Muscle of leg (tissue), 11 donors: ENCODE results near the gene OTOG. TPM values are rescaled to one million over a fixed set of nuclear protein-coding genes. Genes with fewer than 3 reads are reported as not detected.
A peak's percentile ranks its signal among the peaks of the same experiment; 100 is the strongest.

Experiments used
- DNase-seq: peaks from one replicate; pipeline ENCODE4 v3.0.0; 2013
- H3K27ac ChIP-seq: one replicate; pipeline ENCODE4 v1.5.1; 2013; ENCODE audit warnings: mild to moderate bottlenecking, low read length, control low read depth
- H3K27me3 ChIP-seq: one replicate; pipeline ENCODE4 v1.6.1; 2013; ENCODE audit warnings: low read length; ENCODE audit not compliant: control insufficient read depth, insufficient read depth
- H3K36me3 ChIP-seq: one replicate; pipeline ENCODE4 v1.6.1; 2013; ENCODE audit warnings: low read length; ENCODE audit not compliant: control insufficient read depth, insufficient read depth
- H3K4me1 ChIP-seq: one replicate; pipeline ENCODE4 v1.6.1; 2013; ENCODE audit warnings: low read length; ENCODE audit not compliant: control insufficient read depth, insufficient read depth
- H3K4me3 ChIP-seq: one replicate; pipeline ENCODE4 v1.5.1; 2013; ENCODE audit warnings: low read length, control low read depth
- H3K9me3 ChIP-seq: replicated peaks from 2 replicates; pipeline ENCODE4 v1.6.1; 2013; ENCODE audit warnings: low read depth, low read length; ENCODE audit not compliant: control insufficient read depth
- WGBS: methylation state at CpG from one replicate; pipeline ENCODE4 v1.1.5; 2013; ENCODE audit warnings: missing lambda C conversion rate; ENCODE audit not compliant: insufficient coverage; 5-methylcytosine and 5-hydroxymethylcytosine counted together
- polyA plus RNA-seq, 8 donors: library from polyadenylated mRNA; unstranded; fragments of 120-200 nt; gene quantifications; one replicate each; pipeline versions ENCODE4 v1.2.1 to v1.2.3, GENCODE V29; 2013; ENCODE audit warnings: inconsistent platforms in 1 of 8, low replicate concordance in 1 of 8; ENCODE audit not compliant: insufficient read length in 8 of 8, insufficient read depth in 1 of 8
- total RNA-seq: library from RNA; stranded (reverse); fragments of 120-200 nt; gene quantifications from one replicate; pipeline ENCODE4 v1.2.4, GENCODE V29; 2013

Gene OTOG
- total and polyA plus RNA-seq, 9 donors = under 0.01 to 0.05 (median 0.04) TPM; not detected in 4

DNA sequence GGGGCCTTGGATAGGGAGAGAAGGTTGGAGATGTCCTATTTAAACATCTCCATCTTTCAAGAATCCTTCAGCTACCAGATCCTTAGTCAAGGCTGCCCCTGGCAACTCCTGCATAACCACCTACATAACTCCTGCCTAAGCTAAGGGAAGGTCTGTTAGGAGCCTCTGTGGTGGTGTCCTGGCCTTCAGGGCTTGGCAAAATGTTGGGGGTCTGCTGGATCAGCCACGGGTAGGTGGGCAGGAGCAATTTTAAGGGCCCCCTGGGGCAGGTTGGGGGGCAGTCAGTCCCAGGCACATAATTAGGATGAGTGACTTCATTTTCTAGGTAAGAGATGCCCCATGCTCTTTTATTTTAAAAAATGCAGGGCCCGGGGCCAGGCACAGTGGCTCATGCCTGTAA, 28.7 kb upstream of the OTOG start:
- Histone ChIP-seq H3K27me3 (peaks cover 8% of the 10 kb centered on the region), H3K9me3 (no peaks in the 10 kb centered on the region), H3K27ac (no peak overlapping the region), H3K4me1 (no peaks in the 10 kb centered on the region), H3K36me3 (no peaks in the 10 kb centered on the region), H3K4me3 (no peak overlapping the region)
- 66% methylated on average over 2 of the region's 2 CpGs for WGBS
- DNase-seq = no peak

DNA sequence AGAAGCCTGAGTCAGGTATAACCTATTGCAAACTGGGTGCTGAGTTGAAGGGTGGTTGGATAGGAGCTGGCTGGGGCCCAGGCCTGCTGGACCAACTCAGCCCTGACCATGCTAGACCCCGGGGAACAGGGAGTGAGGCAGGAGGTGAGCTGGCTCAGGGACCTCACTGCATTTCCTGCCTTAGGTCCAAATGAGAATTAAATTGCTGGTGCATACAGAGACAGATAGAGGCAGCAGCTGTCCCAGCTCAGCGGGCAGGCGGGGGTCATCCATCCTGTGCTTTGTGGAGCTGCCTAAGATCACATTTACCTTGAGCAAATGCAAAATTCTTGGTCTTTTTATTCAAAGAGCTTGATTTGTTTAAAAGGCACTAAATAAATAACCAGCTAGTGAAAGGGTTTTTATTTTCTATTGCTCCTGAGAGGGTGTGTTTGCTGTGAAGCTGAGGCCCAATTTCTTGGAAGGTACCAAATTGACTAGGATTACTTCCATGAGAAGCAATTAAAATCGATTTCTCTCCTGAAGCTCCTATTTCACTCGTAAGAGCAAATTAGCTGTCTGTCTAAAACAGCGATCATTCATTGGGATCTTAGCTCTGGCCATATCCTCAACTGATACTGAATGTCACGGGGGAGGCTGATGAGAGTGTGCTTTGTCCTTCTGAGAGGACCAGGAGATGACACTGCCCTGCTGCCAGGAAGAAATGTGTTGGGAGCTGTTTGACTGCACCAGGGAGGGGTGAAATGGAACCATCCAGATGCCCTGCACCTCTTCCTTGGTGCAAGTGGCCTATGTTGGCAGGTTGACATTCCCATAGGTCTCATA, 27.8 kb upstream of the OTOG start:
- no peak for DNase-seq
- 79% methylated on average over 4 of the region's 7 CpGs for WGBS
- Histone ChIP-seq H3K27ac (no peak overlapping the region), H3K27me3 (peaks cover 9% of the 10 kb centered on the region), H3K4me3 (no peak overlapping the region), H3K4me1 (no peaks in the 10 kb centered on the region), H3K9me3 (no peaks in the 10 kb centered on the region), H3K36me3 (no peaks in the 10 kb centered on the region)

DNA sequence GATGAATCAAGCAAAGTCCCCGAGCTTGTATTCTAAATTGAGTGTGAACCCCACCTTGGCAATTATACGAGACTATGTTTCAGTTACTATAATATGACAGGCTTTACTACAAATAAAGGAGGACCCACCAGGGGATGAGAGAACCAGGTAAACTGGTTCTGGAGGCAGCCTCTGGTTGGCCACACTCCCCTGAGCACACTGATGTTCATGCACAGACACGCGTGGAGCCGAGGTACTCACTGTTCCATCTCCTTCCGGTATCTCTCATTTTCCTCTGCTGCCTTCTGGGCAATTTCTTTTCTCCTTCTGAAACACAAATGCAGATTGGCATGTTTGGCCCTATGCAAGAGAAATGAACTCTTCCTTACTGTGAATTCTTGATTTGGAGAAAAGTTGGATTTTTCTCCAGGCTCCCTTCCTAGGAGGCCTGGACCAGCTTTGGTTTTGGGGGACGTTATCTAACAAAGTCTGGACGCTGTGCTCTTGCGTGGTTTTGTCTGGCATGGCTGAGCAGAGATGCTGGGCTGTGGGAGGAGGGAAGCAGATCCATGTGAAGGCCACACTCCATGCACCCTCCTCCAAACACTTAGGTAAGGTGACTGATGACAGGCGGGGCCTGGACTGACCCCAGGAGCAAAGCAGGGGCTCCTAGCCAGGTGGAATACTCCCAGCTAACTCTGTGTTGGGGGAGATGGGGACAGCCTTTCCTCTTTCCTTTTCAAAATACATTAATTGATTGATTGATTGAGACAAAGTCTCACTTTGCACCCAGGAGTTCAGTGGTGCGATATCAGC, 25.8 kb upstream of the OTOG start:
- no peak for DNase-seq
- no peaks in the 10 kb centered on the region for H3K9me3 ChIP-seq
- 85% methylated on average over 5 of the region's 11 CpGs for WGBS
- no peak overlapping the region for H3K4me3 ChIP-seq
- H3K4me1 ChIP-seq = no peaks in the 10 kb centered on the region
- H3K36me3 ChIP-seq = no peaks in the 10 kb centered on the region
- H3K27ac ChIP-seq = no peak overlapping the region
- peaks cover 11% of the 10 kb centered on the region for H3K27me3 ChIP-seq

DNA sequence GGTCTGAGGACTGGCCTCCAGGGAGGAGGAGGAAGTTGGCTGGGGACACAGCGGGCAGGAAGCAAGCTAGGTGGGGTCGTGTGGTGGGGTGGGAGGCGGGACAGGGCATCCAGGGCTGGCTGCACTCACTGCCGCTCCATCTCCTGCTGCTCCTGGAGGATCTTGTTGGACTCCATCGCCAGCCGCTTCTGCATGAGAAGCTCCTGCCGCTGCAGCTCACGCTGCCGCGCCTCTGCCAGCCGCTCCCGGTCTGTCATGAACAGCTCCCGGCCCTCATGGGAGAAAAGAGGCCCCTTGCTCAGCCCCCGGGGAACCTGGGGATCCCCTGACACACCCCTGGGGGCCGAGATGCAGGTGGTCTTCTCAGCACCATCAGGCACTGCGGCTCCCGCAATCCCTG, 24.4 kb upstream of the OTOG start:
- H3K36me3 ChIP-seq = no peaks in the 10 kb centered on the region
- H3K27ac ChIP-seq = no peak overlapping the region
- H3K9me3 ChIP-seq = no peaks in the 10 kb centered on the region
- 78% methylated on average over 15 of the region's 17 CpGs for WGBS
- no peaks in the 10 kb centered on the region for H3K4me1 ChIP-seq
- DNase-seq = no peak
- H3K27me3 ChIP-seq = peaks cover 4% of the 10 kb centered on the region
- H3K4me3 ChIP-seq = no peak overlapping the region

DNA sequence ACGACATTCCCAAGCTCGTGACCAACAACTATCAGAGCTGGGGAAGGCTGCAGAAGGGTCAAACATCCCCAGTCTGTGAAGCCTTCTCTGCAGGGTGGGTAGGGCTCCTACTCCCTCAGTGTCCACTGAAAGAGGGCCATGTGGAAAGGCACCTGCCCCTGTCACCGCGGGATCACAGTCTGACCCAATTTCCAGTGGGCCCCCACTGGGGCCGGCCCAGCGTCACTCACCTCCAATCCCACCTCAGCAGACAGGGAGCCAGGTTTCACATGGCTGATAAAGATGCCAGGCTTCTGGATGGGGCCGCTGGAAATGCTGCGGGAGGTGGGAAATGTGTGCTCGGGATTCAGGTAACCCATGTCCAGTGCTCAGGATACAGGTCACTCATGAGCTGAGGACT, 22.8 kb upstream of the OTOG start:
- no peak overlapping the region for H3K4me3 ChIP-seq
- no peaks in the 10 kb centered on the region for H3K9me3 ChIP-seq
- peaks cover 4% of the 10 kb centered on the region for H3K27me3 ChIP-seq
- H3K27ac ChIP-seq = no peak overlapping the region
- DNase-seq = no peak
- no peaks in the 10 kb centered on the region for H3K36me3 ChIP-seq
- H3K4me1 ChIP-seq = peaks cover 15% of the 10 kb centered on the region
- WGBS = 87% methylated on average over 6 of the region's 9 CpGs

DNA sequence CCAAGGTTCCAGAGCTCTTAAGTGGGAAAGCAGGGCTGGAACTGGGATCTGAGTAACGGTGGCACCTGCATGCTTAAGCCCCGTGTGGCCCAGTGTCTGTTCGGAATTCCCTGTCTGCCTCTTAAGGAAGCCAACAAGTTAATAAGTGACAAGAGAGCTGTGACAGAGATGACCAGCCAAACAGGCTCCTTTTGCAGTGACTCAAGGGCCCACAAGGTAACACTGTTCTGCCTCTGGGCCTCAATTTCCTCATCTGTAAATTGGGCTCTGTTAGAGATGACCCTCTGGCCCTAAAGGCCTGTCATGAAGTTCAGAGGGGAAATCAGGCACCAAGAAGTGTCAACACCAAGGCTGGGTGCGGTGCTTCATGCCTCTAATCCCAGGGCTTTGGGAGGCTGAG, 21.5 kb upstream of the OTOG start:
- Histone ChIP-seq H3K27me3 (peaks cover 9% of the 10 kb centered on the region), H3K27ac (no peak overlapping the region), H3K36me3 (no peaks in the 10 kb centered on the region), H3K9me3 (no peaks in the 10 kb centered on the region), H3K4me1 (peaks cover 25% of the 10 kb centered on the region), H3K4me3 (no peak overlapping the region)
- DNase-seq = no peak
- WGBS = 52% methylated on average over 2 of the region's 4 CpGs

DNA sequence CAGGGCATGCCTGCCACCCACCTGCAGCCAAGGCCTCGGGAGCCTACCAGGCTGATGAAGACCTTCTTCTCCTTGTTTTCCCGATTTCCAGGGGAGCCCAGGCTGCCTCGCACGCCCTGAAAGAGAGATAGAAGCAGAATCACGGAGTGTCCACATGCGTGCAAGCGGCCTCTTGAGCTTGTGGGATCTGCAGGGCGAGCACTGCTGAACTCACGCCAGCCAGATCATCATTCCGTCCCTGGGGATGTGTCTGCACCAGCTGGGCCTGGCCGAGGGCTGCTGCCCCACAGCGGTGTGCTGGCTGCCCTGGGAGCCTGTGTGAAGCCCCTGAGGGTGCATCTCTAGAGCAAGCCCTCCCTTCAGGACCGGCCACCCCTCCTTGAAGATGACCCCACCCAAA, 20.7 kb upstream of the OTOG start:
- WGBS = 77% methylated on average over 12 of the region's 13 CpGs
- Histone ChIP-seq H3K36me3 (no peaks in the 10 kb centered on the region), H3K27ac (no peak overlapping the region), H3K4me3 (no peak overlapping the region), H3K9me3 (no peaks in the 10 kb centered on the region), H3K27me3 (peaks cover 13% of the 10 kb centered on the region), H3K4me1 (peaks cover 28% of the 10 kb centered on the region)
- no peak for DNase-seq

DNA sequence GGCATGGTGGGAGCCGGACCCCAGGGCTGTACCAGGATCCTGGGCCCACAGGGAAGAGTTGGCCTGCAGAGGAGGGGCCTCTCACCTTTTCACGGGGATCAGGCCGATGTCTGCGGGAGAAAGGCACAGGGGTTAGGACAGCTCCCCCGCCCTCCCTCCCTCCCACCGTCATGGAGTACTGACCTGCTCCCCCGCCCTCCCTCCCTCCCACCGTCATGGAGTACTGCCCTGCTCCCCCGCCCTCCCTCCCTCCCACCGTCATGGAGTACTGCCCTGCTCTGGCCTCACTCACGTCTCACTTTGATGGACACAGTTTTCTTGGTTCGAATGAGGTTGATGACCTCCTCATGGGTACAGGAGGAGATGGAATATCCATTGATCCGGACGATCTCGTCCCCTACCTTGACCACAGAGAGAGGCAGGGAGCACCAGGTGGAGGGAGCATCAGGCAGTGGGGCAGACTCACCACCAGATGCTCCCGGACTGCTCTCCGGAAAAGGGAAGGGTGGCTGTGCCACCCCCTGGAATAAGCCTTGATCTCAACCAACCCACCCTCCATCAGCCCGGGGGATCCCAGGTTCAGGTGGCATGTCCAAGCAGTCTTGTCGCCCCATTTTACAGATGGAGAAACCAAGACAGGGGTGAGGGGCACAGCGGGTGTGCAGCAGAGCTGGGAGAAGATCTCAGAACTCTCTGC, 20.0 kb upstream of the OTOG start:
- Histone ChIP-seq H3K27ac (no peak overlapping the region), H3K4me1 (peaks cover 31% of the 10 kb centered on the region), H3K36me3 (no peaks in the 10 kb centered on the region), H3K4me3 (no peak overlapping the region), H3K27me3 (peaks cover 13% of the 10 kb centered on the region), H3K9me3 (no peaks in the 10 kb centered on the region)
- DNase-seq = no peak
- WGBS = 91% methylated on average over 7 of the region's 20 CpGs

DNA sequence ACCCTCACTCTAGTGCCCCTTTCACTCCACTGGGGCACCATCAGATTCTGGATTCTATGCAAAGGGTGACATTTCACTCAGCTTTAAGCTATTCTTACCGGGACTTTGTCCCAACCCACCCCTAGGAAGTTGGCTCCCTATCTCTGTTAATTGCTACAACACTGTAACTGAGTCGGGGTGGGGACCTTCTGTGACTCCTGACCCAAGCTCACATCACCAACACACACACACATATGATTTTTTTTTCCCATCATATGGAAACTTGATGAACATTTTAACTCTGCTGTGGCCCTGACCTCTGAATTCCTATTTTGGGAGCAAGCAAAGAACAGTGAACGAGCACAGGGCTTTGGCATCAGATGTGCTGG, 19.4 kb upstream of the OTOG start:
- H3K4me3 ChIP-seq = no peak overlapping the region
- H3K4me1 ChIP-seq = peaks cover 31% of the 10 kb centered on the region
- H3K27ac ChIP-seq = no peak overlapping the region
- no peaks in the 10 kb centered on the region for H3K9me3 ChIP-seq
- peaks cover 13% of the 10 kb centered on the region for H3K27me3 ChIP-seq
- WGBS = 60% methylated on average over 1 of the region's 3 CpGs
- no peaks in the 10 kb centered on the region for H3K36me3 ChIP-seq
- no peak for DNase-seq

DNA sequence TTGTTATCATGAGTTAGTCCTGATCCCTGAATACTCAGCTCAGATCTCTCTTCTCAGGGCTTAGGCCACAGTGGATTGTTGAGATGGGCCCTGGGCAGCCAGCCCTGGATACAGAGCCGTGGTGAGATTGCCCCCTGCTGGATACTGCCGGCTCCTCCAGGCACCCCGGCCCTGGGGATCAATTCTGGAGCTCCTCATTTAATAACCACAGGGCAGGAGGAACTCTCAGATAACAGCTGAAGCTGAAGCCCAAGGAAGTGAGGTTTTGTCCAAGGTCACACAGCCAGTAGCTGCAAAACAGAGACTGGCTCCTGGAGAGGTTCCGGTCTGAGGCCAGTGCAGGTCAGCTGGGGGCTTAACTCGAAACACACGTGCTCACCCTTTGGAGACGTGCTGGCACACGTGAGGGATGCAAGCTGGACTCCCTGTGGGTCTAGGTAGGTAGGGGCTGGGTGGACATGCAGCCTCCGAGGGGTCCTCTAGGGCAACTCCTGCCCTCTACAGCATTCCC, 18.8 kb upstream of the OTOG start:
- 66% methylated on average over 2 of the region's 9 CpGs for WGBS
- peak; percentile 40 for DNase-seq
- no peaks in the 10 kb centered on the region for H3K9me3 ChIP-seq

More for the DNA sequence above, 18.8 kb upstream of the OTOG start:
- Histone ChIP-seq H3K4me3 (no peak overlapping the region), H3K27ac (no peak overlapping the region), H3K36me3 (no peaks in the 10 kb centered on the region), H3K27me3 (peaks cover 14% of the 10 kb centered on the region), H3K4me1 (peaks cover 31% of the 10 kb centered on the region)
